Activated CD8-positive, alpha-beta memory T cell treated with anti-CD3 and anti-CD28 coated beads for 36 hours (primary cell): ENCODE measurements around the gene EYA2. TPM values are rescaled to one million over a fixed set of nuclear protein-coding genes. Genes with fewer than 3 reads are reported as not detected.

Experiments
- CTCF ChIA-PET: fragments of 350-600 bp; sonication (Branson Sonifier 250); formaldehyde crosslinking; loops from one replicate; lab custom pipeline; 2021; ENCODE audit warnings: antibody characterized with exemption; lab: Charles Lee
- POLR2A ChIA-PET: fragments of 350-600 bp; sonication (Branson Sonifier 250); formaldehyde crosslinking; loops from one replicate; lab custom pipeline; 2021; ENCODE audit warnings: antibody characterized with exemption; lab: Charles Lee
- total RNA-seq, 2 experiments: library from RNA; stranded (reverse); gene quantifications; one replicate each; pipeline ENCODE4 v1.2.3, GENCODE V29; 2021

Gene EYA2
- total RNA-seq, 2 experiments from 2014 or later, result not detected

DNA sequence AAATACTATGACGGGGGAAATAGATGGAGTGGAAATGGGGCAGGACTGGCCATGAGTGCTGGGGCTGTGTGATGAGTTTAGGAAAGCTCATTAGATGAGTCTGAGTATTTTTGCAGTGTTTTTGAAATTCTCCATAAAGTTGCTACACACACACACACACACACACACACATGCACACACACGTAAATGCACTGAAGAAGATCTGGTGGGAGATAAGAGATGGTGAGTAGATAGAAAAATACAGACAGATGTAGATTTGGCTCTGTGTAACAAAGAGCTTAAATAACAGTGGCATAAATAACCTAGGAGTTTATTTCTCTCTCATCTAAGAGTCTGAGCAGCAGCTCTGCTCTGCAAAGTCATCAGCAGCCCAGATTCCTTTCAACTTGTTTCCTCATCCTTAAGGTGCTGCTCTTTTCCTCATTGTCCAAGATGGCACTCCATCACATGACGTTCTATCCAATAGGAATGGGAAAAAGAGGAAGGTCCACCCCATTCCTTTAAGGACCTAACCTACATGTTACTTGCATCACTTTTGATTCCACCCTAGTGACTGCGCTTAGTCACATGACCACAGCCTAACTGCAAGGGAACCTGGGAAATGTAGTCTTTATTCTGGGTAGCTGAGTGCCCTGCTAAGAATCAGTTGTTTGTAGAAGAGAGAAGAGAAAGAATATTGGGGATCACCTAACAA, 76.4 kb downstream of the EYA2 start:
- ChIA-PET CTCF (no interaction called here), POLR2A (interaction anchor here (0.5 kb wide), 1 partner anchor 1000 kb away, joined by 5 read pairs; no protein-coding TSS in a partner anchor)

DNA sequence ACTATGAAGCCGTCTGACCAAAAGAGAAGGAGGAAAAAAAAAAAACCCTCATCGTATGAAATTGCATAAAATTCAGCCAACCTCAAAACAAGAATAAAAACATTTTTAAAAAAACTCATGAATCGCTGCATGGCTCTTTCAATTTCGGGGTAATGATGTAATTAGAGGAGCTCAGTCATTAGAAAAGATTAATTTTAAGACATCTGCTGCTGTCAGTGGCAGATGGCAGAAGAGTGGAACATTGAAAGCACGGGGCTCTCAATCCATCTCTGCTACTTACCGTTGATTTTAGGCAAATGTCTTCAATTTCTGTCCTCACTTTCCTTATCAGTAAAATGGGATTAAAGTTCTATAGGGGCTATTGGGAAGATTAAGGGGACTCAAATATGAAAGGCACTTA, 79.1 kb downstream of the EYA2 start:
- CTCF ChIA-PET, result no interaction called here
- POLR2A ChIA-PET, result no interaction called here

DNA sequence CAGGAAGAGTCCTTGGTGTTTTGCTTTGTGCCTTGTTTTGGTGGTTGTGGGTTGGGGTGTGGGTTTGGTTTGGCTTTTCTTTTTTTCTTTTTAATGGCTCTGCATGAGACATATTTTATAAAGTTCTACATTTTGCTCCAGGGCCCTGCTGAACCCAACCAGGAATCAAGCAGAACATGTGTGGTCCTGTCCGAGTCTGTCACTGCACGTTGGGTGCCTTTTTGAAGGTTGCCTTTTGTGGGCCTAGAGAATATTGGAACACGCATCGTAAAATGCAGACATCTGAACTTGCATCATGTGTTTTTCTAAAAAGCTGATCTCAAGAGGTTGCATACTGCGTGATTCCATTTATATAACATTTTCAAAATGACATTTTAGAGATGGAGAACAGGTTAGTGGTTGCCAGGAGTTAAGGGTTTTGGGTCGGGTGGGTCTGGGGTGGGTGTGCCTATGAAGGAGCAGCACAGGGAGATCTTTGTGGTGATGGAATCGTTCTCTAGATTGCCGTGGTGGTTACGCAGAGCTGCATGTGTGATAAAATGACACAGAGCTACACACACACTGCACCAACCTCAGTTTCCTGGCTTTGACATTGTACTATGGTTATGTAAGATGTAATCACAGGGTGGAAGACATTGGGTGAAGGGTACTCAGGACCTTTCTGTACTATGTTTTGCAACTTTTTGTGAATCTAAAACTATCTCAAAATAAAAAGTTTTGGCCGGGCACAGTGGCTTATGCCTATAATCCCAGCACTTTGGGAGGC, 80.2 kb downstream of the EYA2 start:
- POLR2A ChIA-PET, result no interaction called here
- CTCF ChIA-PET, result no interaction called here

DNA sequence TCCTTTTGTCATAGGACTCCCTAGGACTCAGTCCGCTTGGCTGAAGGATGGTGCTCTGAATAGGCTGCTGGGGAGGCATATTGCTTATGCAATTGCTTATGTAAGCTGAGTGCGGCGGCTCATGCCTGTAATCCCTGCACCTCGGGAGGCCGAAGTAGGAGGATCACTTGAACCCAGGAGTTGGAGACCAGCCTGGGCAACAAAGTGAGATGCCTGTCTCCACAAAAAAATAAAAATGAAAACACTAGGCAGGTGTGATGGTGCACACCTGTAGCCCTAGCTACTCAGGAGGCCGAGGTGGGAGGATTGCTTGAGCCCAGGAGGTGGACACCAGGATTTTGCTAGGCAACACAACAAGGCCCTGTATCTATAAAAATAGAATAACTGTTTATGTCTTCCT, 81.3 kb downstream of the EYA2 start:
- ChIA-PET CTCF (no interaction called here), POLR2A (no interaction called here)

DNA sequence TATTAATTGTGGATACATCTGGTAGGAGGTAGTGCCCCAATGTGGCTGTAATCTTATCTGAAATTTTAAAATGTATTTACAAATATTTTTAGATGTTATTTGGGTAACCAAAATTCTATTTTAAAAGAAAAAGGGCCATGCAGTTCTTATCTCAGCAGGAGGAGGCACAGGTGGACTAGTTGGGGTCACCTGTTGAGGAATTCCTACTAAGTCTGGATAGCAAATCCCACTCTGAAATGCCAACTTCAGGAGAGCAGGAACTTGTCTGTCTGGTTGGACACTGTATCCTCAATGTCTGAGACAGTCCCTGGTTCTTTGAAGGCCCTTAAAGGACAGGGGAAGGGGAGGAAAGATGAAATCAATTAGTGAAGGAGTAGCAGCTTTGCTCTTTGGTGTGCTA, 82.6 kb downstream of the EYA2 start:
- ChIA-PET POLR2A (no interaction called here), CTCF (no interaction called here)

DNA sequence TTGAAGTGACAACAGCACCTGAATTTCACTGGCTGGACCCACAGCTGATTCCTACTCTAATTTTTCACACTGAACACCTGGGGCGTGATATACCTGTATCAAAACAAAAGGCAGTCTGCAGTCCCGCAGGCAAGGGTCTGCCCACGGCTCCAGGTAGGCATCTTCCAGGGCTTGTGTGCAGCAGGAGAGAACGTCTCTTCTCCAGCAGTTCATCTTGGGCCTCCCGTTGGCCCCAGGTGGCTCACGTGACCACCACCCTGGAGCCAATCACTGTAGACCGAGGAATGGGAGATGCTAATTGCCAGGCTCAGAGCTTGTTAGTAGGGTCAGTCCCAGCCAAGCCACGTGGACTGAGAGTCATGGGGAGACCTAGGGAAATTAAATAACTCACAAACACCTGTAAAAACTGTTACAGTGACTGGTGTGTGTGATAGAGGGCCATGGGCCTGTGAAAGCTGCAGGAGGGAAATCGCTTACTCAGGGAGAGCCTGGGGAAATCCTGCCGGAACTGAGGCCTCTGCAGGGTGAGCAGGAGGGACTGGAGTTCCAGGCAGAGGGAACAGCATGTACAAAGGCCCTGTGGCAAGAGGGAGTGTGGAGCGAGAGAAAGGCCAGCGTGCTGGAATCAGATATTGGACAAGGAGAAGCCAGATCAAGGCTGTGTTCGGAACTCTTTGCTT, 83.4 kb downstream of the EYA2 start:
- CTCF ChIA-PET, result no interaction called here
- POLR2A ChIA-PET, result no interaction called here

DNA sequence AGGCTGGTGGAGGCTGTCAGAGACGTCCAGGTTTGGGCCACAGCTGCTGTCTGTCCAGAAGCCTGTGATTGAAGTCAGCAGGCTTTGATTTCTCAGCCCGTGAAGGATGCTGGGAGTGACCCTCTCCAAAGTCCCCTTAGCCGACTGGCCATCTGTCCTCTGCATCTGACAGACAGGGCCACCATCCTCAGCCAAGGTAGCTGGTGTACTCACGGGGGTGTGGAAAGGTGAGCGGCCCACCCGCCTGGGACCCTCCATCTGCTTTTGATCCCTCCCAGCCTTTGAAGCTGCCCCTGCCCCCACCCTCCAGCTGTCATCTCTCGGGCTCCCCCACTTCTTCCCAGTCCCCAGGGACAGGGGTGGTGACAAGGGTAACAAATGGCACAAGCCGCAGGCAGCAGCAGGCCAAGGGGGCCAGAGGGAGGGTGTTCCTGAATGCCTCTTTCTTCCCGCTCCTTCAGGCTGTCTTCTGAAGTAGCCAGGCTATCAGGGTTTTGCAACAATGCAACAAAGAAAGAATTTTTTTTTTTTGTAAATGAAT, 84.4 kb downstream of the EYA2 start:
- ChIA-PET POLR2A (no interaction called here), CTCF (no interaction called here)

DNA sequence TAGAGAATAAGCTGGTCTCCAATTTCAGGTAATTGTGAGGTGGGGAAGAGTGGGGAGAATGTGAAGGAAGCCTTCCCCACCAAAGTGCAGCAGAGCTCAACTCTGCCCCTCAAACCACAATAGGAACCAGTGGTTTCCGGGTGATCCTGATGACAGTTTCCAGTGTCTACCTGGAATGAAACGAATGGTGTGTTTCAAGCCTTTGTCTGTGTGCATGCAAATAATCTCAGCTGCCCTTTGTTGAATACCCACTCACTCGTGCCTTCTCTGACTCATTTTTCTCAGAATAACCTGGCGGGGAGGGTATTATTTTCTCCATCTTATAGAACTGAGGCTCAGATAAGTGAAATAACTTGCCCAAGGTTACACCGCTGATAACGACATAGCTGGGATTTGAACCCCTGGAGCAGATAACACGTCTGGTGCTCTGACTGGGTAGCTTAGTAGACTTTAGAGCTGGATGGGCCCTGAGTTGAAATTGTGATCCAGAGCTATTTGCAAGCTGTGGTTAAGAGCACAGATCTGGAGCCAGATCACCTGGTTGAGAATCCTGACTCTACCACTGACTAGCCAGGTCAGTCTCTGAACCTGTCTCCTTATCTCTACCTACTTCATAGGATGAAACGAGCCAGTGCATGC, 85.1 kb downstream of the EYA2 start:
- CTCF ChIA-PET, result no interaction called here
- POLR2A ChIA-PET, result no interaction called here

DNA sequence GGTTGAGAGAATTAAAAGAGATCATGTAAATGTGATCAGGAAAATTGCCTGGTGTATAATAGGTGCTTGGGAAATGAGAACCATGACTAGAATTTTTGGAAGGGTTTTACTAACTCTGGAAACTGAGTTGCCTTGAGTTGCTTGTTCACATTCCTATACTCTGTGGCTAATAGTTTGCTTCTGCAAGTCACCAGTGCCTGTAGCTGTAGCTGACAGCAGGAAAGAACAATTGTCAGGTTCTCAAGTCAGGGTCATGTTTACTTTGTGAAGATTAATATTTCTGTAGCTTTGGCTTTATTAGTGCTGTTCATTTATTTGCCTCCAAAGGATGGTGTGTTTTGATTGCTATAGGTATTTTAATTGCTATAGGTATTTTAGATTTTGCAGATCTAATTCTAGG, 86.5 kb downstream of the EYA2 start:
- POLR2A ChIA-PET, result no interaction called here

DNA sequence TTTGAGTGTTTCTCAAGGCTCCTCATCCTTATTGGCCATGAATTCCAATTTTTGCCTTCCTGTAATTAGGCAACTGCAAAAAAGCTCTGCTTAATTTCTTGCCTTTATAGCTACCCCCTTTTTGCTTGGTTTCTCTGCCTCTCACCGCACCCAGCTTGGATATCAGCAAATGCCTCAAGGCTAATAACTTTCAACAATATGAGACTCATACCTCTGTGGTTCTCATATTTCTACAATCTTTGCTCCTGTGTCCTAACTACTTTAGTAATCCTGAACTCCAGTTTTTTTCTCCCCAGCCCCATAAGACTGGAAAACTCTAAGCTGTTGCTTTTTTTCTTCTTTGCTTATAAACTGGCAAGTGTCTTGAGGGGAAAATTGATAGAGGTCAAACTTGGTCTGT, 88.8 kb downstream of the EYA2 start:
- POLR2A ChIA-PET, result no interaction called here
- CTCF ChIA-PET, result no interaction called here

More for the DNA sequence above, 86.5 kb downstream of the EYA2 start:
- CTCF ChIA-PET, result no interaction called here

DNA sequence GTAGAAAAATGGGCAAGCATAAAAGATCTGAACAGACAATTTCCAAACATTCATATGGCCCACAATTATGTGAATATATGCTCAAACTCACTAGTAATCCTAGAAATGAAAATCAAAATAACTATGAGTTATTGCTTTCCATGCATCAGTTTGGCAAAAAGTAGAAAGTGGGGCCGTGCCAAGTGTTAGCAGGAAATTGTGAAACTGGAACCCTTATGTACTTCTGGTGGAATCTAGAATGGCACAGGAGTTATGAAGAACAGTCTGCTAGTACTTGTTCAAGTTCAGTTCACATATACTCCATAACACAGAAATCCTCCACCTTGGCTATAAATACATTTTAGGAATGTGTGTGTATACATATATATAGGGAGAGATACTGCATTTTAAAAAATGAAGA, 89.8 kb downstream of the EYA2 start:
- POLR2A ChIA-PET, result no interaction called here
- CTCF ChIA-PET, result no interaction called here

DNA sequence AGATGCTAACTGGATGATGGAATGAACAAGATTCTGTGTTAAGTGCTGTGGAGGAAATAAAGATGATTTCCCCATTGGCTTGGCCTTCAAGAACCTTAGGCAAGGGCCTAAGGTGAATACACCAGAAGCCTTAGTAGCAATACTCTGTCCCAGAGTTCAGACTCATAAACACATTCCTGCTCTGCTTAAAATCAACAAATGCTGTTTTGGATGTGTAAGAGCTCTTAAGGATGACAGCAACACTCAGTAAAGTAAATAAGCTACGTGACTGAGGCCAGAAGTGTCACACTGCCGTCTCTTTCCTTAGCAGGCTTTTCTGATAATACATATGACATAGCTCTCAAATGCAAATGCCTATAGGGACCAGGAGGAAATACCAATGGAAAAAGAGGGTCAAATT, 90.6 kb downstream of the EYA2 start:
- ChIA-PET CTCF (no interaction called here), POLR2A (no interaction called here)

DNA sequence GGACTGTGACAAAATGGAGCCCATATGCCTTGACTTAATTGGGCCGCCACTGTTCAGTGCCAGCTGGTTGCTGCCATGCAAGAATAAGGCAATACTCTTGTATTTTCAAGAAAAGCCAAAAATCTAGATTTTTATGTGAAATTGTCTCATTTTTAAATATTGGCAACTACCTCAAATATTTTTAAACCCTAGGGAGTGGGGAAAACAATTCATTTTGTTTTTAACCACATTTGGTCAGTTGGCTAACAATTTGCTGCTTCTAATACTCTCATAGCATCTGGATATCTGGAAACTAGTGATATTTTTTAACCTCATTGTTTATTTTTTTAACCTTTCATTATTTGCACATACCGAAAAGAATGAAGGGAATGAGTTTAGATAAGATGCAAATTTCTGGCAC, 91.0 kb downstream of the EYA2 start:
- ChIA-PET CTCF (no interaction called here), POLR2A (no interaction called here)

DNA sequence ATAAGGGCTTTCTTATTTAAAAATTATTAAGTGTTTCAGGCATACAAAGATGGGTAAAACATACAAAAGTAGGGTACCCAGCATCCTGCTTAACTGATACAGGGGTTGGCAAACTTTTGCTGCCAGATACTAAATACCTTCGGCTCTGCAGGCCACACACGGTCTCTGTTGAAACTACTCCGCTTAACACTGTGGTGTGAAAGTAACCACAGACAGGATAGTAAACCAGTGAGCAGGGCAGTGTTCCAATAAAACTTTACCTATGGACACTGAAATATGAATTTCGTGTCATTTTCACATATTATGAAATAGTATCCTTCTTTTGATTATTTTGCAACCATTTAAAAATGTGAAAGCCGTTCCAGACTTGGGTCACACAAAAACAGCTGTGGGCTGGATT, 92.4 kb downstream of the EYA2 start:
- ChIA-PET CTCF (no interaction called here), POLR2A (no interaction called here)

DNA sequence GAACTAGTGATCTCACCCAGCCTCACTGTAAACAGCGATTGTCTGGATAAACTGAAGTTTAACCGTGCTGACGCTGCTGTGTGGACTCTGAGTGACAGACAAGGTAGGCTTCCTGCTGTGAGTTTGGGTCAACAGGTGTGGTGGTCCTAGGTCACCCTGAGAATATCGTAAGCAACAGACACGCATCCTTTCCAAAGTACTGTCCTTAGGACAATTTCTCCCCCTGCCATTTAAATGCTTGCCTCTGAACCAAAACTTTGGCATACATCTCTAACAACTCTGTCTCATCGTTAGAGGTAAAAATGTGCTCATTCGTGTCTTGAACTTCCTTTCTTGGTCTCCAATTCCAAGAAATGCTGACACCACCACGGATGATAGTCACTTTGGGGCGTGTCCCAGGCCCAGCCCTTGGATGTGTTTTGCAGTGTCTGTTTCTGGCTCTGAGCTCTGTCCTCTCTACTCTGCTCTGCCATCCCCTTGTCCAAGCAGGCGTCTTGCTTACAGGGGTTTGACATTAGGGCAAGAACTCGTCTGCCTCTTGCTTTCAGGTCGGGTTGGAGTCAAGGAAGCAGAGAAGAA, 95.5 kb downstream of the EYA2 start:
- CTCF ChIA-PET, result no interaction called here
- POLR2A ChIA-PET, result no interaction called here

DNA sequence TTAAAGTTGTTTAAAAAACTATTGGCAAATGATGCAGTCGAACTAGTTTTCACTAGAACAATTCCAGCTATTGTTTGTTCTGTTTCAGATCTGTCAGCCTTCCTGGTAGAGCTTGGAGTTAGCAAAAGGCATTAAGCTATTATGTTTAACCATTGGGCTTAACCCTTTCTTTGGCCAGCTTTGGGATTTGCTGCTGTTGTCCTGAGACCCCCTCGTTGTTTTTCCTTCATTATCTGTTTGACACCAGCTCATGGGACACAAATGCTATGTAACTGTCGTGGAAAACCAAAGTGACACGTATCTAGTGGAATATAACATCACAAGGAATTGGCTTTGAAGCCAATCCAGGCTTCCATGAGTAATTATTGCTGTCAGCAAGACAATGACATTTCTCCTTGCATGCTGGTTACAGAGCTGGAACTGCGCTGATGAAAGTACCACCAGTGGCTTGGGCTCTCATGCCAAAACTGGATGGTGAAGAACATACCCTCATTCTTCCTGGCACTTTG, 96.0 kb downstream of the EYA2 start:
- POLR2A ChIA-PET, result no interaction called here
- CTCF ChIA-PET, result no interaction called here

DNA sequence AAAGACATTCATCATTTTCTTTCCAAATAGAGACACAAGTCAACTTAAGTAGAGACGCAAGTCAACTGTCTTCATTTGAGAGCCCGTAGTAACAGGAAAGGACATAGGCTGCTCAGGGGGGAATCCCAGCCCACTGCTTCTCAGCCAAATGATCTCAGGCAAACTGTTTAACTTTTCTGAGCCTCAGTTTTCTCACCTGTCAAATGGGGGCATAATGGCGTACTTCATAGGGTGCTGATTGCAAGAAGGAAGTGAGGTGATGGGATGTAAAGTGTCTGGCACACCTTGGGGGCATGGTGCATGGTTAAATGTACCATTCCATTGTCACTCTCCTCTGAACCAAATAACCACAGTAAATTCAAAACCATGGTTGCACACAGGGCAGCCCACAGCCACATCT, 96.5 kb downstream of the EYA2 start:
- POLR2A ChIA-PET, result no interaction called here
- CTCF ChIA-PET, result no interaction called here

DNA sequence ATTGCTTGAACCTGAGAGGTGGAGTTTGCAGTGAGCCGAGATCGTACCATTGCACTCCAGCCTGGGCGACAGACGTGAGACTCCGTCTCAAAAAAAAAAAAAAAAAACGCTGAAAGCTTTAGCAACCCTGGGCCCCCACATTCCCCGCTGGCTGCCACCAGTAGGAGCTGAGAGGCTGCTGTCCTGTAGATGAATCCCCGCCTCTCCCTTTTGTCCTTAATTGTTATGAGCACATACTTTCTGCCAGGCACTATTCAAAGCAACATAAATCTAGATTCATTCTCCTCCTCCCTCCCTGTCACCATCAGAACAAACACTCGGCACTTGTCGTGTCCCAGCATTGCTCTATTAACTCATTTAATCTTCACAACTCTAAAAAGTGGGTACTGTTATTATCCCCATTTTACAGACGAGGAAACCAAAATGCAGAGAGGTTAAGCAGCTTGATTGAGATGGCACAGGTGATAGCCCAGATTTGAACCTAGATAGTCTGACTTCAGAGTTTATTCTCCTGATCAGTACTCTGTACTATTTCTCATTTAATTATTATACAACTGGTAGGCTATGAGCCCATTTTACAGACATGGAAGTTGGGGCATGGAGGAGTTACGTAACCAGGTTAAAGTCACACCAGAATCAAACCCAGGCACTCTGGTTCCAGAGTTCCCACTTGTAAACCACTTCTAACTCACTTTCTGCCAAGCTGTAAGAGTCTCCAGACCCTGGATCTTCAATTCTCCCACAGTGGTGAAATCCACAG, 97.4 kb downstream of the EYA2 start:
- ChIA-PET CTCF (no interaction called here), POLR2A (no interaction called here)

DNA sequence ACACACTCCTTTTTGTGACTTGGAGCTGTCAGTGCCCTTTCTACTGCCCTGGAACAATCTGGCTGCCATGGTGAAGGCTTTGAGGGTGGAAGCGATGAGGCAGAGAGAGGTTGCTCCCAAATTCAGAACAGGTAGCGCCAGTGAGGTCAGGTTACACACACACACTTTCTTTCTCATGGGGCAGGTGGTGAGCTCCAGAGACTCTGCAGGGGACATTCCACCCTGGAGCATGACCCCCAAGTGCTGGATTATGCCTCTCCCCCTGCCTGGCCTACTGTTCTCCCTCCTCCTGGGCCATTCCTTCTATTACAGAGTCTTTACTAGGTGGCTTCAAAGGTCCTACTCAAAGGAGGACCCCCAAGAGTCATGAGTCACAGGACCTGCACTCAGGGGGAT, 98.0 kb downstream of the EYA2 start:
- ChIA-PET CTCF (no interaction called here), POLR2A (no interaction called here)
